DMS 273 treated with DMSO at 0.1 percent for 48 hours (cell line): ENCODE data around the gene TESK1.

Source experiments
- DNase-seq: peaks from one replicate; lab custom pipeline; 2025; lab: John Stamatoyannopoulos, UW

The TESK1 gene

GRCh38 chr9:35646533-35647265, 41.6 kb downstream of the TESK1 start:
- DNase-seq = peak; percentile 60

GRCh38 chr9:35649431-35650340, 44.6 kb downstream of the TESK1 start:
- DNase-seq = no peak

DNA sequence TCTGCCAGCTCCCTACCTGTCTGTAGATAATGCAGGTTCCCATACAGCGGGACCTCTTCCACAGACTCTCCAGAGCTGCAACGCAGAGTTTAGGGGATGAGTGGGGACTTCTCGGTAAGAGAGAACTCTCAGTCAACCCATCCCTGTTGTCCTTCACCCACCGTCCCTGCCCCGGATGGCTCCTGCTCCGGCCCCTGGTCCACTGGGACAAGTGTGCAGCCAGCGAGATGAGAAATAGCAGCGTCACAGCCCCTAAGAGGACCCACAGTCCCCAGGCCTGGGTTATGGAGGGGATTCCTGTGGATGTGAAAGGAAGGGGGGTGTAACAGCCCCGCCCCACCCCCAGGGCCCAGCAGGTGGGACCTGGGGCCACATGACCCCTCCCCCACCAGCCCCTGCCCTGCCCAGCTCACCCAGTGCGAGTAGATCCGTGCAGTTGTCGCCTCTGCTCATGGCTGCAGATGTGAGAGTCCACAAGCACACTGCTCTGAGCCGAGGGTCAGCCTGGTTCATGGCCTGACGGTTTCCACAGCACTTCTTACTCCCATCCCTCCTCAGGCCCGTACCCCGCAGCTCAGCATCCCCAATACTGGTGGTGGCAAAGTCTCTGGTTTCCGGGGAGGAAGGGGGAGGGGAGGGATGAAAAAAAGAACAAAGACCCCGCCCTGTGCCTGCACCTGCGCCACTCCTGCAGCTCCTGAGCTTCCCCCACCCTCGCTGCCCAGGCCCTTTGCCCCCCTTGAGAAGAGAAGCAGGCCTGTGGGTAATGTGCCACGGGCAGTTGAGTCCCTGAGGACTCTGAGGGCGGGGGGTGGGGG, 45.5 kb downstream of the TESK1 start, which contains the start of gene SIT1:
SIT1 (minus strand) TSS at position 591 of the 818 bp plus-strand sequence; CDS start at position 513, 78 bp downstream.
- no peak for DNase-seq

GRCh38 chr9:35651956-35652828, 47.1 kb downstream of the TESK1 start:
- no peak for DNase-seq

GRCh38 chr9:35652829-35653209, 47.8 kb downstream of the TESK1 start:
- no peak for DNase-seq

GRCh38 chr9:35653611-35654010, 48.5 kb downstream of the TESK1 start:
- DNase-seq = no peak

GRCh38 chr9:35656348-35656747, 51.3 kb downstream of the TESK1 start:
- DNase-seq = no peak

DNA sequence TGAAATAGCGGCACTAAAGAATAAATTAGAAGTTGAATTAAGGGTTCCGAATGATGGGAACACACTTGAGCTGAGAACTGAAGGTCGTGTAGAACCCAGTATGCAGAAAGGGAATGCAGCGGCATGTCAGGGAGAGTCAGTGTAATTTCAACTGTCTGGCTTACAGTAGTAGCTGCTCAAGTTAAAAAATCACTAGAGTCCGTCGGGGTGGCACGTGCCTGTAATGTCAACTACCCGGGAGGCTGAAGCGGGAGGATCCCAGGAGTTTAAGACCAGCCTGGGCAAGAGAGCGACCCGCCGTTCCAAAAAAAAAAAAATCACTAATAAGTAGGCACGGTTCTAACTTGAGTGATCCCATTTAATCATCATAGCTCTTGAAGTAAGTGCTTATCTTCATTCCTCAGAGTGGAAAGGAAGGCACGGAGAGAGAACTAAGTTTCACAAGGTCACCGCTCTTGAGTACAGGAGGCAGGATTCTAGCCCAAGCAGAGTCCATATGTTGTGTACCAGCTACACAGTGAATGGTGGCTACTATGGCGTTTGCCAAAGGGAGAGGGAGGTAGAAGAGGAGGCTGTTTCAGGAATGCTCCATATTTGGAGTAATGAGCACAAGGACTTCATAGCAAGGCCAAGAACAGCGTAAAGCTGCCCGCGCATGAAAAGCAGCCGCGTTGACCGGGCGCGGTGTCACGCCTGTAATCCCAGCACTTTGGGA, 51.9 kb downstream of the TESK1 start:
- DNase-seq = no peak

GRCh38 chr9:35657546-35658136, 52.6 kb downstream of the TESK1 start, which contains the start of gene RMRP:
Gene RMRP (minus strand): TSS chr9:35658019.
- DNase-seq = peak; percentile 97

GRCh38 chr9:35658137-35658967, 53.3 kb downstream of the TESK1 start, which contains the start of gene CCDC107:
Gene CCDC107 (plus strand): TSS chr9:35658292. CDS start chr9:35658380, 88 bp downstream.
- DNase-seq = no peak

GRCh38 chr9:35658968-35659220, 53.8 kb downstream of the TESK1 start:
- DNase-seq = no peak

DNA sequence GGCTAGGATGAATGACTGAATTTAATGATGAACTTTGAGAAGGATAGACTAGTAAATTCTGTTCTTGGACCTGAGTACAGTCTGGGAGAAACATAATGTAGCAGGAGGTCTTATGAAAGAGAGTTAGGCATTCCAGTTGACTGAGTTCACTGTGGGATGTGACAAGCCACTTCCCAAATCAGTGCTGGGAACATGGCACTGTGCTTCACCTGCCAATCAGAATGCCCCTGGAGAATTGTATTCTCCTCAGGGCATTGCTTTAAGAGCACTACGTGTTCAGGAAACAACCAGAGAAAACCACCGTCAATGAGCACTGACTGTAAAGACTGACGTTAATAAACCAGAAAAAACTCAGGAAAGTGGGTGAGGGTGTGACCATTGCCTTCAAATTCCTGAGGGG, 54.3 kb downstream of the TESK1 start:
- no peak for DNase-seq
